GM12891 (cell line): ENCODE data around the gene GNA14.

Experiments used
- POLR2A ChIP-seq: IDR thresholded peaks from 2 replicates; pipeline ENCODE4 v1.6.1; 2011; ENCODE audit warnings: low read depth, low read length, control low read depth
- POLR2AphosphoS5 ChIP-seq: IDR thresholded peaks from 2 replicates; pipeline ENCODE4 v1.6.1; 2011; ENCODE audit warnings: low read depth, low read length, control low read depth
- POU2F2 ChIP-seq: IDR thresholded peaks from 2 replicates; pipeline ENCODE4 v1.6.1; 2011; ENCODE audit warnings: low read depth, mild to moderate bottlenecking, control low read depth, low read length, moderate library complexity
- TAF1 ChIP-seq: IDR thresholded peaks from 2 replicates; pipeline ENCODE4 v1.6.1; 2011; ENCODE audit warnings: low read depth, low read length, control low read depth

DNA sequence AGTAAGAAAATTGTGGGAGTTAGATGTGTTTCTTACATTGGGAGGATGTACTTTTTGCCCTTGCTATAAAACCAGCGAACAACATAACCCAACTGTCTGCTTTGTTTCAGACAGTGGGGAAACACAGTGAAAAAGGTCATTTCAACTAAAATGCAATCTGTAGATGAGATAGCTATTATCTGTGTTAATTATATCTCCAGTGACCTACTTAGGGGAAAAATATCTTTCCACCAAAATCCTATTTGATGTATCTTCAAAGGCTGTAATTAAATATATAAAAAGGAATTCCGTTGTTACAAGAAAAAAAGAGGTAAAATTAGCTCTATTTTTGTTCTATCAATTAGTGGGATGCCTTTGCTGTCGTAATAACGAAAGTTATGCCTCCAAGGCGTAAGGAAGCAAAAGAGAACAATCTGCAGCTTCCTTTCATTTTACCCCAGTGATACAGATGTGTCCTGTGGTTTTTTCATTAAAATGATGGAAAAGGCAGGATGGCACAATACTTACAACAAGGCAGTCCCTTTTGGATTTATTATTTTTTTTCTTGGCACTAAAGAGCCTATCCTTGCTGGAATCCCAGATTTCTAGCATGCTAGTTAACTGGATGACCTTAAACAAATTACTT, 100.9 kb downstream of the GNA14 start:
- no peak for TF ChIP-seq POLR2A
- no peak for TF ChIP-seq TAF1
- TF ChIP-seq POLR2AphosphoS5: no peak
- TF ChIP-seq POU2F2: no peak
